HepG2 (cell line): Measurements from ENCODE around the gene MMP25. TPM values are rescaled to one million over a fixed set of nuclear protein-coding genes. Genes with fewer than 3 reads are reported as not detected.

Experiments
- ETV6 ChIP-seq: sonication (generic); formaldehyde crosslinking; conservative IDR thresholded peaks from 2 replicates; pipeline ENCODE4 v1.4.0; 2020; ENCODE audit warnings: missing genetic modification reagents
- HNF4A ChIP-seq: sonication (generic); formaldehyde crosslinking; IDR thresholded peaks from 2 replicates; pipeline ENCODE4 v1.4.0; 2020; ENCODE audit warnings: missing genetic modification reagents
- HOXA9 ChIP-seq: sonication (generic); formaldehyde crosslinking; IDR thresholded peaks from 2 replicates; pipeline ENCODE4 v1.8.1; 2022; ENCODE audit warnings: missing genetic modification reagents, mild to moderate bottlenecking, moderate library complexity, borderline replicate concordance
- IKZF4 ChIP-seq: sonication (generic); formaldehyde crosslinking; IDR thresholded peaks from 2 replicates; pipeline ENCODE4 v1.5.1; 2020; ENCODE audit warnings: borderline replicate concordance, mild to moderate bottlenecking, low read depth, missing genetic modification reagents; ENCODE audit errors: not compliant biosample characterization
- IRF2 ChIP-seq: IDR thresholded peaks from 2 replicates; pipeline ENCODE4 v1.6.1; 2018; ENCODE audit warnings: missing genetic modification reagents, missing compliant biosample characterization
- JUN ChIP-seq: sonication (generic); formaldehyde crosslinking; IDR thresholded peaks from 2 replicates; pipeline ENCODE4 v1.4.0; 2020; ENCODE audit warnings: mild to moderate bottlenecking, missing genetic modification reagents
- KAT8 ChIP-seq: IDR thresholded peaks from 2 replicates; pipeline ENCODE4 v1.6.1; 2016; ENCODE audit warnings: missing genetic modification reagents, missing compliant biosample characterization
- MED13 ChIP-seq: sonication (generic); formaldehyde crosslinking; IDR thresholded peaks from 2 replicates; pipeline ENCODE4 v1.5.0; 2020; ENCODE audit warnings: missing genetic modification reagents
- NCOR1 ChIP-seq: fragments of 200-600 bp; sonication (generic); IDR thresholded peaks from 2 replicates; pipeline ENCODE4 v1.7.0; 2017; ENCODE audit warnings: antibody characterized with exemption, low read length, borderline replicate concordance
- RXRB ChIP-seq: IDR thresholded peaks from 2 replicates; pipeline ENCODE4 v1.6.1; 2016; ENCODE audit warnings: borderline replicate concordance, missing genetic modification reagents, missing compliant biosample characterization
- SOX6 ChIP-seq, 2 experiments: fragments of 450-650 bp in 1 of 2; sonication (generic) in 1 of 2; formaldehyde crosslinking in 1 of 2; IDR thresholded peaks; 2 replicates each; pipeline versions ENCODE4 v1.4.0 to v1.6.1; 2017 to 2020; ENCODE audit warnings: antibody characterized with exemption in 1 of 2, mild to moderate bottlenecking in 1 of 2, missing genetic modification reagents in 1 of 2
- TGIF2 ChIP-seq: IDR thresholded peaks from 2 replicates; pipeline ENCODE4 v1.6.1; 2016; ENCODE audit warnings: control low read depth, missing compliant biosample characterization
- ZMYM3 ChIP-seq: sonication (generic); formaldehyde crosslinking; IDR thresholded peaks from 2 replicates; pipeline ENCODE4 v1.5.1; 2020; ENCODE audit warnings: mild to moderate bottlenecking, missing genetic modification reagents
- ZMYM4 ChIP-seq: sonication (generic); formaldehyde crosslinking; IDR thresholded peaks from 2 replicates; pipeline ENCODE4 v1.8.1; 2023; ENCODE audit warnings: mild to moderate bottlenecking, missing genetic modification reagents
- ZNF335 ChIP-seq: sonication (generic); formaldehyde crosslinking; IDR thresholded peaks from 2 replicates; pipeline ENCODE4 v1.4.0; 2020; ENCODE audit warnings: missing genetic modification reagents
- ZNF337 ChIP-seq: sonication (generic); formaldehyde crosslinking; IDR thresholded peaks from 2 replicates; pipeline ENCODE4 v1.5.1; 2020; ENCODE audit warnings: missing genetic modification reagents, low read depth, mild to moderate bottlenecking, borderline replicate concordance
- ZNF44 ChIP-seq: sonication (generic); formaldehyde crosslinking; IDR thresholded peaks from 2 replicates; pipeline ENCODE4 v1.5.1; 2020; ENCODE audit warnings: mild to moderate bottlenecking, missing genetic modification reagents
- ZNF737 ChIP-seq: sonication (generic); formaldehyde crosslinking; IDR thresholded peaks from 2 replicates; pipeline ENCODE4 v1.5.0; 2020; ENCODE audit warnings: missing genetic modification reagents, mild to moderate bottlenecking, borderline replicate concordance
- polyA plus RNA-seq, 8 experiments: library from polyadenylated mRNA; depleted of rRNA in 3 of 8; stranded (reverse) in 7 of 8; unstranded in 1 of 8; fragments of >200 nt; fragmentation: Illumina TruSeq in 4 of 8; extraction: Trizol in 4 of 8; gene quantifications; 2 replicates each; pipeline versions ENCODE4 v1.2.1 to v1.2.3, GENCODE V29; 2011 to 2016; ENCODE audit warnings: low read depth in 4 of 8, missing spikeins in 1 of 8, mixed read lengths in 1 of 8; ENCODE audit not compliant: insufficient read depth in 1 of 8
- total RNA-seq, 5 experiments: library from RNA; depleted of rRNA; stranded (reverse); fragments of >200 nt; fragmentation: Illumina TruSeq; extraction: Trizol; gene quantifications; 2 replicates each; pipeline ENCODE4 v1.2.3, GENCODE V29; 2016; ENCODE audit warnings: low read depth in 1 of 5
- TF ChIP-seq, protein P1 (sequence below): IDR thresholded peaks from 2 replicates; pipeline ENCODE4 v1.6.1; 2018; ENCODE audit warnings: missing genetic modification reagents
- TF ChIP-seq, protein P2 (sequence below): sonication (generic); formaldehyde crosslinking; IDR thresholded peaks from 2 replicates; pipeline ENCODE4 v1.5.1; 2020; ENCODE audit warnings: missing genetic modification reagents, mild to moderate bottlenecking, borderline replicate concordance
- TF ChIP-seq, protein P3 (sequence below): sonication (generic); formaldehyde crosslinking; IDR thresholded peaks from 2 replicates; pipeline ENCODE4 v1.4.0; 2020; ENCODE audit warnings: missing genetic modification reagents
- TF ChIP-seq, protein P4 (sequence below): sonication (generic); formaldehyde crosslinking; IDR thresholded peaks from 2 replicates; pipeline ENCODE4 v1.8.1; 2023; ENCODE audit warnings: mild to moderate bottlenecking, moderate library complexity, missing genetic modification reagents
- TF ChIP-seq, protein P5 (sequence below): sonication (generic); formaldehyde crosslinking; IDR thresholded peaks from 2 replicates; pipeline ENCODE4 v1.4.0; 2020; ENCODE audit warnings: missing genetic modification reagents, mild to moderate bottlenecking, borderline replicate concordance

The MMP25 gene
- total and polyA plus RNA-seq, 2 of the 13 experiments (the other 11 are each of a cell fraction or from before 2014, with no cell fraction given): 0.04 to 0.08 TPM

DNA sequence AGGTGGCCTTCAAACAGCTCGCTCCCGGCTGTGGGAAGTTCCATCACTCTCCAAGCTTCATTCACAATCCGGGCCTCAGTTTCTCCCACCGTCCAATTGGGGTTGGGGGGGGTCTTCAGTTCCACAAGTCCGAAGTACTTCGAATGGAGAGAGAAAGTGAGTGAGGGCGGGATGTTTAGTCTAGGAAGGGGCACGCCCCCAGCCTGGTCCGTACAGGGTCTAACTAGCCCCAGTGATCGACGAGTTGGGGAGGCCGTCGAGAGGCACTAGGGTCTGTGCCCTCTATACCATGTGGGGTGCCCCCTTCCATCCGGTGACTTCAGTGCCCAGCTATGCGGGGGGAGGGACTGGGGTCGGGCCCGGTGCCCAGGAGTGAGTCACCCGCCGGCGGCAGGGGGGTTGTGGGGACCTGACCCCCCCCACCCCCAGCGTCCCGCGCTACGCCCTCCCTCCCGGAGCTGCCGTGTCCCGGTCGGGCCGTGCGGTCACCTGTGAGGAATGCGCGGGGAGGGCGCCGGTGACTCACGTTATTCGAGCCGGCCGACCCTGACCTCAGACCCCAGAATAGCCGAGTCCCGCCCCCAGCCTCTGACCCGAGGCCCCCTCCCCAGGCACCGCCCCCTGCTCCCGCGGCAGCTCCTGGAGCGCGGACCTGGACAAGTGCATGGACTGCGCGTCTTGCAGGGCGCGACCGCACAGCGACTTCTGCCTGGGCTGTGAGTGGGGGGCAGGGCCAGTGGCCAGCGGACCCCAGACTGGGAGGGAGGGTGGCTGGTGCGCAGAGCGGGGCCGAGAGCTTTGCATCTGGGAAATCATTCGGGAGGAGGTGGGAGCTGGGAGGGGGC is 25.5 kb upstream of the MMP25 start (continued):
- TF ChIP-seq RXRB (CRISPR knock-in tag) (peak; percentile 82), NCOR1 (peak; percentile 57; the same call in 1 of the 2 replicates), JUN (CRISPR knock-in tag) (peak; percentile 100), ZMYM4 (CRISPR knock-in tag) (peak; percentile 53; the same call in 1 of the 2 replicates), TGIF2 (CRISPR knock-in tag) (no peak; the same call in 1 of the 2 replicates), ETV6 (CRISPR knock-in tag) (no peak; the same call in 1 of the 2 replicates), ZNF335 (CRISPR knock-in tag) (peak; percentile 84), ZMYM3 (CRISPR knock-in tag) (peak; percentile 22; the same call in 1 of the 2 replicates), IKZF4 (CRISPR knock-in tag) (peak; percentile 8), KAT8 (CRISPR knock-in tag) (peak; percentile 63), SOX6 (IDR thresholded peaks at IDR 0.05) (no peak), SOX6 (CRISPR knock-in tag; IDR thresholded peaks at IDR 0.05) (peak; percentile 76), MED13 (CRISPR knock-in tag) (peak; percentile 89; the same call in 1 of the 2 replicates), ZNF737 (CRISPR knock-in tag) (0 out of 2 replicates have a peak, but pooled peaks have one; percentile 65), HNF4A (0 out of 2 replicates have a peak, but pooled peaks have one; percentile 12), IRF2 (peak; percentile 70), ZNF337 (CRISPR knock-in tag) (0 out of 2 replicates have a peak, but pooled peaks have one; percentile 5), HOXA9 (CRISPR knock-in tag) (no peak), ZNF44 (no peak)
- TF ChIP-seq, protein P1, sequence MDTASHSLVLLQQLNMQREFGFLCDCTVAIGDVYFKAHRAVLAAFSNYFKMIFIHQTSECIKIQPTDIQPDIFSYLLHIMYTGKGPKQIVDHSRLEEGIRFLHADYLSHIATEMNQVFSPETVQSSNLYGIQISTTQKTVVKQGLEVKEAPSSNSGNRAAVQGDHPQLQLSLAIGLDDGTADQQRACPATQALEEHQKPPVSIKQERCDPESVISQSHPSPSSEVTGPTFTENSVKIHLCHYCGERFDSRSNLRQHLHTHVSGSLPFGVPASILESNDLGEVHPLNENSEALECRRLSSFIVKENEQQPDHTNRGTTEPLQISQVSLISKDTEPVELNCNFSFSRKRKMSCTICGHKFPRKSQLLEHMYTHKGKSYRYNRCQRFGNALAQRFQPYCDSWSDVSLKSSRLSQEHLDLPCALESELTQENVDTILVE (CRISPR knock-in tag): peak; percentile 98
- TF ChIP-seq, protein P2, sequence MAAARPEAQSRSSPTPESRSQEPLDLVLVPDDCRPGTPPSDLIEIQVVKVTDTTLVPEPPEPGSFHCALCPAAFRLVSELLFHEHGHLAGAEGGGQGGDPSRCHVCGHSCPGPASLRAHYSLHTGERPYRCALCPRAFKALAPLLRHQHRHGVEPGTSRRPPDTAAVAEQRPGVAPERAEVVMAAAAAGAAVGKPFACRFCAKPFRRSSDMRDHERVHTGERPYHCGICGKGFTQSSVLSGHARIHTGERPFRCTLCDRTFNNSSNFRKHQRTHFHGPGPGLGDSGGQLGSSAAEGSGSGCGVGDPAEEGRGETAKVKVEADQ: peak; percentile 85
- TF ChIP-seq, protein P3, sequence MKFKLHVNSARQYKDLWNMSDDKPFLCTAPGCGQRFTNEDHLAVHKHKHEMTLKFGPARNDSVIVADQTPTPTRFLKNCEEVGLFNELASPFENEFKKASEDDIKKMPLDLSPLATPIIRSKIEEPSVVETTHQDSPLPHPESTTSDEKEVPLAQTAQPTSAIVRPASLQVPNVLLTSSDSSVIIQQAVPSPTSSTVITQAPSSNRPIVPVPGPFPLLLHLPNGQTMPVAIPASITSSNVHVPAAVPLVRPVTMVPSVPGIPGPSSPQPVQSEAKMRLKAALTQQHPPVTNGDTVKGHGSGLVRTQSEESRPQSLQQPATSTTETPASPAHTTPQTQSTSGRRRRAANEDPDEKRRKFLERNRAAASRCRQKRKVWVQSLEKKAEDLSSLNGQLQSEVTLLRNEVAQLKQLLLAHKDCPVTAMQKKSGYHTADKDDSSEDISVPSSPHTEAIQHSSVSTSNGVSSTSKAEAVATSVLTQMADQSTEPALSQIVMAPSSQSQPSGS (CRISPR knock-in tag): peak; percentile 98
- TF ChIP-seq, protein P4, sequence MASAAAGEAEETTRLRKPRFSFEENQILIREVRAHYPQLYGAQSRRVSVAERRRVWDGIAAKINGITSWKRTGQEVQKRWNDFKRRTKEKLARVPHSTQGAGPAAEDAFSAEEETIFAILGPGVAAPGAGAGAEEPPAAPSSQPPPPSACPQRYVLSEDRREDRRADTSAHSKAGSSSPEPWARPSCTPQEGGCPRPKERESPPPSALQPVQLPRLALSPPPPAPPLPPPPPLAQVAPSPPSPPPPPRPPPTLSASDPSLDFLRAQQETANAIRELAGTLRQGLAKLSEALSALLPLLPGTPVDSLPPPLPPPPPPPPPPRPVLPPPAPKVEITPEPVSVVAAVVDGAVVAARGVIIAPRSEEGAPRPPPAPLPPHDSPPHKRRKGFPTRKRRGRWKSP (CRISPR knock-in tag): 0 out of 2 replicates have a peak, but pooled peaks have one; percentile 8
- TF ChIP-seq, protein P5, sequence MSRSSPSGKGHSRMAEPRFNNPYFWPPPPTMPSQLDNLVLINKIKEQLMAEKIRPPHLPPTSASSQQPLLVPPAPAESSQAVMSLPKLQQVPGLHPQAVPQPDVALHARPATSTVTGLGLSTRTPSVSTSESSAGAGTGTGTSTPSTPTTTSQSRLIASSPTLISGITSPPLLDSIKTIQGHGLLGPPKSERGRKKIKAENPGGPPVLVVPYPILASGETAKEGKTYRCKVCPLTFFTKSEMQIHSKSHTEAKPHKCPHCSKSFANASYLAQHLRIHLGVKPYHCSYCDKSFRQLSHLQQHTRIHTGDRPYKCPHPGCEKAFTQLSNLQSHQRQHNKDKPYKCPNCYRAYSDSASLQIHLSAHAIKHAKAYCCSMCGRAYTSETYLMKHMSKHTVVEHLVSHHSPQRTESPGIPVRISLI (CRISPR knock-in tag): no peak
